NCI-H1048 (cell line): Measurements from ENCODE around the gene UGT1A10.

Source experiments
- DNase-seq: peaks from one replicate; lab custom pipeline; 2025; lab: John Stamatoyannopoulos, UW

The UGT1A10 gene

DNA sequence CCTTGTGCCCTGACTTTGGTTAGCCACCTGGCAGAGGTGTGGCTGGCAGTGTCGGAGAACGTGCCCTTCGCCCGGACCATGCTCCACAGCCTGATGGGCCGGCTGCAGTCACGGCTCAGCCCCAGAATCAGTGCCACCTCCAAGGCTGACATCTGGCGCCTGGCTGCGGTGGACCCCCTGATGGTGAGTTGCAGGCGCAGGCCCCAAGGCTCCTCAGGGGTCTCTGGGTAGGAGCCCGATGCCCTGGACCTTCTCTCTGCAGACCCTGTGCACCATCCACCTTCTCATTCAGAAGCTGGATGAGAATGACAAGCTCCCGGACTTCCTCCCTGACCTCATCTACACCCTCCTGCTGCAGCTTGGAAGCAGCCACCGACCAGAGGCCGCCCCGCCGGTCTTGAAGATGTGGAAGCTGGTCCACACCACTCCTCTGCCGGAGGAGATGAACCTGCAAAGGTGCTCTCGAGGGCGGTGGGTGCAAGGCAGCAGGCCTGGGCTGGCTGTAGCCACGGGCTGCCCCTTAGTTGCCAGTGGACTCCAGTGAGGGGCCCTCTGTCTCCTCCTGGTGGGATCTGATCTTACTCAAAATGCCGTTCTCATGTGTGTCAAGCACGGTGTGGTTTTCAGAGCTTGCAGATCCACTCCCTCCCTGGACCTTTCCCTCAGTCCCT lies 186.0 kb downstream of the UGT1A10 start:
- DNase-seq, result no peak
